ENCODE measurements around the gene KCND3. TPM values are rescaled to one million over a fixed set of nuclear protein-coding genes. Genes with fewer than 3 reads are reported as not detected.

The KCND3 gene
- total RNA-seq, 1 experiment from 2014 or later = 0.15 TPM

DNA sequence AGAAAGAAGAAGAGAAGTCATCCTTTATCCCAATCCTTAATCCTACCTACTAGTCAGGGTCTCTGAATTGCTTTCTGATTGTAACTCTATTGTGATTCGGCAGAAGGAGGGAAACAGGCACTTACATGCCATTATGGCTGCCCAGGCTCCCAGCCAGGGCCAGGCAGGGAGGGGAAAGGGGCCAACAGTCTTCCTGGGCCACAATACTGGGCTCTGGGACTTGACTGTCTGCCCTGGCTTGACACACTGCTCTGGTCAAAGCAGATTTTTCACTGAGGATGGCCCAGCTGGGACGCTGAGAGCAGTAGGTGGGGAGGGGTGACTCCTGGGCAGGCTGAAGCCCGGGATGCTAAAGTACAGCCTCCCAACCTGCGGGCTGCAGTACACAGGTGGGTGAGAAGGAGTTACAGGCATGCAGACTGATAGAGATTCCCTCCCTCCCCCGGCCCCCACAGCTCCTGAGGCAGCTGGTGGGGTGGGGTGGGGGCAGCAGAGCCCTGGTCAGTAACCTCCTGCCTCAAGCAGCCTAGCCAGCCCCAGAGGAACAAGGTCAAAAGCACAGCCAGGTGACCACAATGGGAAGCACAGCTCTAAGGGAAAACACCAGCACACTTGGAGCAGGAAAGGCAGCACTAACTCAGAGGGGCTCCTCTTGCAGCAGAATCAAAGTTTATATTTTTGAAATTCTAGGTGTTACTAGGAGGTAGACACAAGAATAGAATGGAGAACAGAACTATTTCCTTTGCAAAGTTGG lies 25.3 kb downstream of the KCND3 start:
- TF ChIP-seq, protein P1, sequence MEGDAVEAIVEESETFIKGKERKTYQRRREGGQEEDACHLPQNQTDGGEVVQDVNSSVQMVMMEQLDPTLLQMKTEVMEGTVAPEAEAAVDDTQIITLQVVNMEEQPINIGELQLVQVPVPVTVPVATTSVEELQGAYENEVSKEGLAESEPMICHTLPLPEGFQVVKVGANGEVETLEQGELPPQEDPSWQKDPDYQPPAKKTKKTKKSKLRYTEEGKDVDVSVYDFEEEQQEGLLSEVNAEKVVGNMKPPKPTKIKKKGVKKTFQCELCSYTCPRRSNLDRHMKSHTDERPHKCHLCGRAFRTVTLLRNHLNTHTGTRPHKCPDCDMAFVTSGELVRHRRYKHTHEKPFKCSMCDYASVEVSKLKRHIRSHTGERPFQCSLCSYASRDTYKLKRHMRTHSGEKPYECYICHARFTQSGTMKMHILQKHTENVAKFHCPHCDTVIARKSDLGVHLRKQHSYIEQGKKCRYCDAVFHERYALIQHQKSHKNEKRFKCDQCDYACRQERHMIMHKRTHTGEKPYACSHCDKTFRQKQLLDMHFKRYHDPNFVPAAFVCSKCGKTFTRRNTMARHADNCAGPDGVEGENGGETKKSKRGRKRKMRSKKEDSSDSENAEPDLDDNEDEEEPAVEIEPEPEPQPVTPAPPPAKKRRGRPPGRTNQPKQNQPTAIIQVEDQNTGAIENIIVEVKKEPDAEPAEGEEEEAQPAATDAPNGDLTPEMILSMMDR (conservative IDR thresholded peaks at IDR 0.05) = no peak

More for the DNA sequence above, 25.3 kb downstream of the KCND3 start:
- no peak overlapping the region for H3K18ac ChIP-seq (ENCODE audit: insufficient read length, low read depth, low read length)
- H4K20me1 ChIP-seq (ENCODE audit: control insufficient read depth, insufficient read depth, insufficient read length) = no peaks in the 10 kb centered on the region
- H2BK15ac ChIP-seq (ENCODE audit: low read depth, low read length) = no peak overlapping the region
- H3K9ac ChIP-seq (ENCODE audit: extremely low read depth, insufficient read length, low read length) = no peak overlapping the region
- Mint-ChIP-seq H3K36me3 (ENCODE audit: insufficient read depth in 1 of 3, low read depth in 3 of 3) (no peaks in the 10 kb centered on the region), H3K4me1 (peaks cover 23 to 24% of the 10 kb centered on the region in 2 experiments), H3K9me3 (no peaks in the 10 kb centered on the region), H3K27me3 (ENCODE audit: low read depth) (peaks cover 16% of the 10 kb centered on the region), H3K4me3 (no peak overlapping the region; a peak in 1 of 5 replicates), H3K27ac (peak overlapping the region in 1 of 3 experiments; percentile 89; a peak in 3 of 7 replicates)
- no peak overlapping the region for H2BK20ac ChIP-seq (ENCODE audit: low read depth, low read length, poor library complexity, severe bottlenecking)
- H3K4ac ChIP-seq (ENCODE audit: low read depth, low read length) = no peak overlapping the region
- DNase-seq = peak; percentile 44
- H3K23me2 ChIP-seq (ENCODE audit: insufficient read length, low read depth, low read length, poor library complexity, severe bottlenecking) = no peaks in the 10 kb centered on the region
- no peak overlapping the region for H2BK12ac ChIP-seq (ENCODE audit: insufficient read length, low read depth, low read length)
- no peak overlapping the region for H2BK5ac ChIP-seq (ENCODE audit: insufficient read length, low read length)
- no peak overlapping the region for H2BK120ac ChIP-seq (ENCODE audit: low read depth, low read length, poor library complexity, severe bottlenecking)
- H3K9me3 ChIP-seq (ENCODE audit: control insufficient read depth, low read depth, low read length) = no peaks in the 10 kb centered on the region
- no peak overlapping the region for H3K23ac ChIP-seq (ENCODE audit: insufficient read length, low read depth, low read length)
- no peak overlapping the region for H4K8ac ChIP-seq (replicated peaks; ENCODE audit: insufficient read length, low read depth, low read length)
- WGBS (ENCODE audit: extremely low coverage, insufficient read length, low lambda C conversion rate) = no CpG with 5 or more reads among the region's 5 CpGs
- peaks cover 8% of the 10 kb centered on the region for H3K4me1 ChIP-seq (ENCODE audit: insufficient read depth, low read length)
- no peak overlapping the region for H2AFZ ChIP-seq (ENCODE audit: low read length)
- H3K79me1 ChIP-seq (ENCODE audit: insufficient read depth, low read depth, low read length, poor library complexity, severe bottlenecking) = no peaks in the 10 kb centered on the region
- H4K5ac ChIP-seq (ENCODE audit: insufficient read length, low read depth, low read length) = no peak overlapping the region
- peak overlapping the region; percentile 54; the same call in 1 of the 2 replicates for H3K14ac ChIP-seq (ENCODE audit: insufficient read depth, low read length)
- H3T11ph ChIP-seq (ENCODE audit: low read length) = no peak overlapping the region
- no peak overlapping the region for H2AK5ac ChIP-seq (ENCODE audit: insufficient read length, low read length)
- H3K79me2 ChIP-seq (ENCODE audit: insufficient read depth, low read length) = no peaks in the 10 kb centered on the region
- H3K27me3 ChIP-seq (ENCODE audit: insufficient read depth, low read length) = 0 out of 2 replicates have a peak, but pooled peaks cover 2% of the 10 kb centered on the region
- no peak overlapping the region for H4K91ac ChIP-seq (ENCODE audit: insufficient read length, low read depth, low read length)
- no peak overlapping the region for H3K56ac ChIP-seq (ENCODE audit: insufficient read length, low read depth, low read length)
- H3K27ac ChIP-seq (ENCODE audit: insufficient read length, low read depth, low read length) = no peak overlapping the region
- no peak overlapping the region for H3K4me2 ChIP-seq (ENCODE audit: insufficient read depth, insufficient read length, low read length)

Data from H9 (cell line).